Mammary epithelial cell (primary cell): ENCODE data around the gene KCNJ18.
"Not testable (repeated sequence)": the region's sequence is repeated elsewhere in the genome, so short reads cannot be mapped to it uniquely, and the experiment has no call there.

ENCODE experiments used
- CTCF ChIP-seq, 2 donors: IDR thresholded peaks in 1 of 2; conservative IDR thresholded peaks in 1 of 2; 2 replicates each; pipeline ENCODE4 v1.5.1; 2011 to 2012; ENCODE audit warnings: inconsistent platforms in 2 of 2, low read length in 2 of 2, mild to moderate bottlenecking in 2 of 2, control low read depth in 1 of 2, low read depth in 1 of 2; ENCODE audit not compliant: insufficient read depth in 1 of 2; ENCODE audit errors: extremely low read depth in 1 of 2
- EZH2 ChIP-seq: IDR thresholded peaks from 2 replicates; pipeline ENCODE4 v1.6.1; 2012; ENCODE audit warnings: low read length, inconsistent platforms, borderline replicate concordance

GRCh38 chr17:21682130-21682529, 10.2 kb upstream of the KCNJ18 start:
- TF ChIP-seq CTCF (conservative IDR thresholded peaks at IDR 0.05 in 1 of 2, IDR thresholded peaks at IDR 0.05 in 1 of 2; ENCODE audit: extremely low read depth in 1 of 2, insufficient read depth in 1 of 2, low read depth in 1 of 2, low read length in 2 of 2); EZH2: not testable (repeated sequence)
